HepG2 (cell line): ENCODE data around the gene DCTN1. TPM values are rescaled to one million over a fixed set of nuclear protein-coding genes. Genes with fewer than 3 reads are reported as not detected.

Experiments
- DBP ChIP-seq: sonication (generic); formaldehyde crosslinking; IDR thresholded peaks from 2 replicates; pipeline ENCODE4 v1.4.0; 2020; ENCODE audit warnings: missing genetic modification reagents; ENCODE audit errors: not compliant biosample characterization
- ETV6 ChIP-seq: sonication (generic); formaldehyde crosslinking; conservative IDR thresholded peaks from 2 replicates; pipeline ENCODE4 v1.4.0; 2020; ENCODE audit warnings: missing genetic modification reagents
- GLMP ChIP-seq: sonication (generic); formaldehyde crosslinking; IDR thresholded peaks from 2 replicates; pipeline ENCODE4 v1.9.0; 2021; ENCODE audit warnings: missing genetic modification reagents, mild to moderate bottlenecking, borderline replicate concordance
- MED1 ChIP-seq: sonication (generic); formaldehyde crosslinking; IDR thresholded peaks from 2 replicates; pipeline ENCODE4 v1.4.0; 2020; ENCODE audit warnings: missing genetic modification reagents
- PBX3 ChIP-seq: sonication (generic); formaldehyde crosslinking; IDR thresholded peaks from 2 replicates; pipeline ENCODE4 v1.8.1; 2023; ENCODE audit warnings: missing genetic modification reagents, inconsistent platforms, borderline replicate concordance
- SAFB2 ChIP-seq: sonication (generic); formaldehyde crosslinking; IDR thresholded peaks from 2 replicates; pipeline ENCODE4 v1.5.1; 2020; ENCODE audit warnings: missing genetic modification reagents, low read depth, mild to moderate bottlenecking, borderline replicate concordance
- STAT6 ChIP-seq: sonication (generic); formaldehyde crosslinking; IDR thresholded peaks from 2 replicates; pipeline ENCODE4 v1.4.0; 2020; ENCODE audit warnings: missing genetic modification reagents, mild to moderate bottlenecking, borderline replicate concordance
- TFE3 ChIP-seq: IDR thresholded peaks from 2 replicates; pipeline ENCODE4 v1.6.1; 2016
- ZBTB26 ChIP-seq: IDR thresholded peaks from 2 replicates; pipeline ENCODE4 v1.6.1; 2016; ENCODE audit warnings: missing compliant biosample characterization, missing genetic modification reagents, borderline replicate concordance
- ZNF121 ChIP-seq: sonication (generic); formaldehyde crosslinking; IDR thresholded peaks from 2 replicates; pipeline ENCODE4 v1.5.0; 2020; ENCODE audit warnings: mild to moderate bottlenecking, missing genetic modification reagents
- ZNF160 ChIP-seq: sonication (generic); formaldehyde crosslinking; IDR thresholded peaks from 2 replicates; pipeline ENCODE4 v1.8.0; 2022; ENCODE audit warnings: mild to moderate bottlenecking, inconsistent platforms, missing genetic modification reagents
- ZNF264 ChIP-seq: sonication (generic); formaldehyde crosslinking; IDR thresholded peaks from 2 replicates; pipeline ENCODE4 v1.4.0; 2020; ENCODE audit warnings: missing genetic modification reagents
- ZNF598 ChIP-seq: sonication (generic); formaldehyde crosslinking; IDR thresholded peaks from 2 replicates; pipeline ENCODE4 v1.5.1; 2020; ENCODE audit warnings: mild to moderate bottlenecking, missing genetic modification reagents, borderline replicate concordance
- ZNF703 ChIP-seq: sonication (generic); formaldehyde crosslinking; IDR thresholded peaks from 2 replicates; pipeline ENCODE4 v1.5.1; 2020; ENCODE audit warnings: missing genetic modification reagents, mild to moderate bottlenecking, moderate library complexity, borderline replicate concordance
- ZNF766 ChIP-seq: sonication (generic); formaldehyde crosslinking; IDR thresholded peaks from 2 replicates; pipeline ENCODE4 v1.5.0; 2020; ENCODE audit warnings: missing genetic modification reagents, borderline replicate concordance
- polyA plus RNA-seq, 8 experiments: library from polyadenylated mRNA; depleted of rRNA in 3 of 8; stranded (reverse) in 7 of 8; unstranded in 1 of 8; fragments of >200 nt; fragmentation: Illumina TruSeq in 4 of 8; extraction: Trizol in 4 of 8; gene quantifications; 2 replicates each; pipeline versions ENCODE4 v1.2.1 to v1.2.3, GENCODE V29; 2011 to 2016; ENCODE audit warnings: low read depth in 4 of 8, missing spikeins in 1 of 8, mixed read lengths in 1 of 8; ENCODE audit not compliant: insufficient read depth in 1 of 8
- total RNA-seq, 5 experiments: library from RNA; depleted of rRNA; stranded (reverse); fragments of >200 nt; fragmentation: Illumina TruSeq; extraction: Trizol; gene quantifications; 2 replicates each; pipeline ENCODE4 v1.2.3, GENCODE V29; 2016; ENCODE audit warnings: low read depth in 1 of 5

The DCTN1 gene
- total and polyA plus RNA-seq, 2 of the 13 experiments (the other 11 are each of a cell fraction or from before 2014, with no cell fraction given), result 73.2 to 122 TPM

- no peak for TF ChIP-seq STAT6 (CRISPR knock-in tag)
- no peak for TF ChIP-seq ZNF121 (CRISPR knock-in tag)
- TF ChIP-seq ZNF598, result no peak
- TF ChIP-seq ZNF160 (CRISPR knock-in tag), result no peak
- no peak for TF ChIP-seq ZNF703 (CRISPR knock-in tag)
- no peak for TF ChIP-seq ZNF264 (CRISPR knock-in tag)
- TF ChIP-seq GLMP (CRISPR knock-in tag), result no peak
- no peak for TF ChIP-seq ZBTB26 (CRISPR knock-in tag)
- no peak for TF ChIP-seq MED1 (CRISPR knock-in tag)
- TF ChIP-seq SAFB2 (CRISPR knock-in tag), result no peak; the same call in 1 of the 2 replicates
- TF ChIP-seq DBP (CRISPR knock-in tag), result no peak
- TF ChIP-seq ZNF766 (CRISPR knock-in tag), result no peak
- no peak for TF ChIP-seq PBX3
- no peak for TF ChIP-seq ETV6 (CRISPR knock-in tag)
- no peak for TF ChIP-seq TFE3
Observed at GRCh38 chr2:74425523-74425922, 45.4 kb upstream of the DCTN1 start (continued).
